22Rv1 (cell line): Measurements from ENCODE around the gene MS4A4A.

Source experiments
- ZFX ChIP-seq: fragments of 450-650 bp; IDR thresholded peaks from 2 replicates; pipeline ENCODE4 v1.6.1; 2017; ENCODE audit warnings: antibody characterized with exemption, borderline replicate concordance
- TF ChIP-seq, protein P1 (sequence below): fragments of 450-650 bp; IDR thresholded peaks from 2 replicates; pipeline ENCODE4 v1.5.1; 2017; ENCODE audit warnings: mild to moderate bottlenecking

GRCh38 chr11:60251485-60252212, 28.8 kb upstream of the MS4A4A start:
- TF ChIP-seq, protein P1, sequence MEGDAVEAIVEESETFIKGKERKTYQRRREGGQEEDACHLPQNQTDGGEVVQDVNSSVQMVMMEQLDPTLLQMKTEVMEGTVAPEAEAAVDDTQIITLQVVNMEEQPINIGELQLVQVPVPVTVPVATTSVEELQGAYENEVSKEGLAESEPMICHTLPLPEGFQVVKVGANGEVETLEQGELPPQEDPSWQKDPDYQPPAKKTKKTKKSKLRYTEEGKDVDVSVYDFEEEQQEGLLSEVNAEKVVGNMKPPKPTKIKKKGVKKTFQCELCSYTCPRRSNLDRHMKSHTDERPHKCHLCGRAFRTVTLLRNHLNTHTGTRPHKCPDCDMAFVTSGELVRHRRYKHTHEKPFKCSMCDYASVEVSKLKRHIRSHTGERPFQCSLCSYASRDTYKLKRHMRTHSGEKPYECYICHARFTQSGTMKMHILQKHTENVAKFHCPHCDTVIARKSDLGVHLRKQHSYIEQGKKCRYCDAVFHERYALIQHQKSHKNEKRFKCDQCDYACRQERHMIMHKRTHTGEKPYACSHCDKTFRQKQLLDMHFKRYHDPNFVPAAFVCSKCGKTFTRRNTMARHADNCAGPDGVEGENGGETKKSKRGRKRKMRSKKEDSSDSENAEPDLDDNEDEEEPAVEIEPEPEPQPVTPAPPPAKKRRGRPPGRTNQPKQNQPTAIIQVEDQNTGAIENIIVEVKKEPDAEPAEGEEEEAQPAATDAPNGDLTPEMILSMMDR: no peak
- TF ChIP-seq ZFX: no peak
